Thyroid gland (tissue), 4 donors: ENCODE results near the gene NETO2.
"Not testable (repeated sequence)": the region's sequence is repeated elsewhere in the genome, so short reads cannot be mapped to it uniquely, and the experiment has no call there.

Experiments used
- POLR2A ChIP-seq, 2 donors: fragments of 450-650 bp; IDR thresholded peaks; one replicate each; pipeline ENCODE4 v1.6.1; 2017; ENCODE audit warnings: antibody characterized with exemption in 2 of 2, mild to moderate bottlenecking in 2 of 2, moderate library complexity in 1 of 2
- TF ChIP-seq, protein P1 (sequence below), 6 experiments: fragments of 200-600 bp in 3 of 6; fragments of 450-650 bp in 3 of 6; sonication (generic) in 3 of 6; IDR thresholded peaks; one replicate each; pipeline ENCODE4 v1.5.1; 2016 to 2019; ENCODE audit warnings: antibody characterized with exemption in 6 of 6, mild to moderate bottlenecking in 2 of 6, inconsistent platforms in 1 of 6, moderate library complexity in 1 of 6

DNA sequence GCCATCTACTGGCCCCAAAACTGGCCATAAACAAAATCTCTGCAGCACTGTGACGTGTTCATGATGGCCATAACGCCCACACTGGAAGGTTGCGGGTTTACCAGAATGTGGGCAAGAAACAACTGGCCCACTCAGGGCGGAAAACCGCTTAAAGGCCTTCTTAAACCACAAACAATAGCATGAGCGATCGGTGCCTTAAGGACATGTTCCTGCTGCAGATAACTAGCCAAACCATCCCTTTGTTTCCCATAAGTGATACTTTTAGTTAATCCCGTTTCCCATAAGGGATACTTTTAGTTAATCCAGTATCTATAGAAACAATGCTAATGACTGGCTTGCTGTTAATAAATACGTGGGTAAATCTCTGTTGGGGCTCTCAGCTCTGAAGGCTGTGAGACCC lies 8.8 kb upstream of the NETO2 start:
- TF ChIP-seq POLR2A (IDR thresholded peaks at IDR 0.05), result not testable (repeated sequence)
- TF ChIP-seq, protein P1, sequence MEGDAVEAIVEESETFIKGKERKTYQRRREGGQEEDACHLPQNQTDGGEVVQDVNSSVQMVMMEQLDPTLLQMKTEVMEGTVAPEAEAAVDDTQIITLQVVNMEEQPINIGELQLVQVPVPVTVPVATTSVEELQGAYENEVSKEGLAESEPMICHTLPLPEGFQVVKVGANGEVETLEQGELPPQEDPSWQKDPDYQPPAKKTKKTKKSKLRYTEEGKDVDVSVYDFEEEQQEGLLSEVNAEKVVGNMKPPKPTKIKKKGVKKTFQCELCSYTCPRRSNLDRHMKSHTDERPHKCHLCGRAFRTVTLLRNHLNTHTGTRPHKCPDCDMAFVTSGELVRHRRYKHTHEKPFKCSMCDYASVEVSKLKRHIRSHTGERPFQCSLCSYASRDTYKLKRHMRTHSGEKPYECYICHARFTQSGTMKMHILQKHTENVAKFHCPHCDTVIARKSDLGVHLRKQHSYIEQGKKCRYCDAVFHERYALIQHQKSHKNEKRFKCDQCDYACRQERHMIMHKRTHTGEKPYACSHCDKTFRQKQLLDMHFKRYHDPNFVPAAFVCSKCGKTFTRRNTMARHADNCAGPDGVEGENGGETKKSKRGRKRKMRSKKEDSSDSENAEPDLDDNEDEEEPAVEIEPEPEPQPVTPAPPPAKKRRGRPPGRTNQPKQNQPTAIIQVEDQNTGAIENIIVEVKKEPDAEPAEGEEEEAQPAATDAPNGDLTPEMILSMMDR (IDR thresholded peaks at IDR 0.05), result not testable (repeated sequence)
